GOT3 (cell line): ENCODE measurements around the gene DGKQ.

Experiments used
- DNase-seq: peaks from one replicate; lab custom pipeline; 2025; ENCODE audit warnings: mixed read lengths; lab: John Stamatoyannopoulos, UW

The DGKQ gene

GRCh38 chr4:973431-974397 is at the start of gene DGKQ:
DGKQ (minus strand) TSS chr4:973569; CDS start chr4:973482, 87 bp downstream.
- peak; percentile 57 for DNase-seq

GRCh38 chr4:1022739-1023066 is 49.3 kb upstream of the DGKQ start:
- DNase-seq: no peak

- no peak for DNase-seq
Measured at GRCh38 chr4:1022051-1022738, 48.8 kb upstream of the DGKQ start.

- no peak for DNase-seq
Measured at GRCh38 chr4:1021386-1022050, 48.1 kb upstream of the DGKQ start.

GRCh38 chr4:1019729-1020470 is 46.5 kb upstream of the DGKQ start:
- DNase-seq: no peak

- no peak for DNase-seq
Measured at GRCh38 chr4:1019320-1019719, 46.0 kb upstream of the DGKQ start.

- DNase-seq: no peak
Measured at GRCh38 chr4:1018147-1019020, 45.0 kb upstream of the DGKQ start.

GRCh38 chr4:1017706-1018105 is 44.3 kb upstream of the DGKQ start:
- no peak for DNase-seq

GRCh38 chr4:1017211-1017610 is 43.8 kb upstream of the DGKQ start:
- DNase-seq: no peak

- no peak for DNase-seq
Measured at GRCh38 chr4:1015746-1016145, 42.4 kb upstream of the DGKQ start.

- DNase-seq: no peak
Measured at GRCh38 chr4:1015179-1015578, 41.8 kb upstream of the DGKQ start.

- DNase-seq: no peak
Measured at GRCh38 chr4:1014291-1015167, 41.2 kb upstream of the DGKQ start.

- DNase-seq: no peak
Measured at GRCh38 chr4:1013225-1014073, 40.1 kb upstream of the DGKQ start.

GRCh38 chr4:1012034-1012739 is 38.8 kb upstream of the DGKQ start:
- DNase-seq: no peak

GRCh38 chr4:1011666-1012033 is 38.3 kb upstream of the DGKQ start:
- no peak for DNase-seq

GRCh38 chr4:1011022-1011665 is 37.8 kb upstream of the DGKQ start, which contains the start of gene FGFRL1:
FGFRL1 (plus strand) TSS chr4:1011626; CDS start chr4:1012486, 860 bp downstream.
- peak; percentile 35 for DNase-seq

GRCh38 chr4:1010395-1011021 is 37.1 kb upstream of the DGKQ start:
- DNase-seq: no peak
